LNCAP (cell line): ENCODE results near the gene HMMR.

Experiments used
- TF ChIP-seq, protein P1 (sequence below): fragments of 450-650 bp; IDR thresholded peaks from 2 replicates; pipeline ENCODE4 v1.5.1; 2017; ENCODE audit warnings: mild to moderate bottlenecking

The HMMR gene

DNA sequence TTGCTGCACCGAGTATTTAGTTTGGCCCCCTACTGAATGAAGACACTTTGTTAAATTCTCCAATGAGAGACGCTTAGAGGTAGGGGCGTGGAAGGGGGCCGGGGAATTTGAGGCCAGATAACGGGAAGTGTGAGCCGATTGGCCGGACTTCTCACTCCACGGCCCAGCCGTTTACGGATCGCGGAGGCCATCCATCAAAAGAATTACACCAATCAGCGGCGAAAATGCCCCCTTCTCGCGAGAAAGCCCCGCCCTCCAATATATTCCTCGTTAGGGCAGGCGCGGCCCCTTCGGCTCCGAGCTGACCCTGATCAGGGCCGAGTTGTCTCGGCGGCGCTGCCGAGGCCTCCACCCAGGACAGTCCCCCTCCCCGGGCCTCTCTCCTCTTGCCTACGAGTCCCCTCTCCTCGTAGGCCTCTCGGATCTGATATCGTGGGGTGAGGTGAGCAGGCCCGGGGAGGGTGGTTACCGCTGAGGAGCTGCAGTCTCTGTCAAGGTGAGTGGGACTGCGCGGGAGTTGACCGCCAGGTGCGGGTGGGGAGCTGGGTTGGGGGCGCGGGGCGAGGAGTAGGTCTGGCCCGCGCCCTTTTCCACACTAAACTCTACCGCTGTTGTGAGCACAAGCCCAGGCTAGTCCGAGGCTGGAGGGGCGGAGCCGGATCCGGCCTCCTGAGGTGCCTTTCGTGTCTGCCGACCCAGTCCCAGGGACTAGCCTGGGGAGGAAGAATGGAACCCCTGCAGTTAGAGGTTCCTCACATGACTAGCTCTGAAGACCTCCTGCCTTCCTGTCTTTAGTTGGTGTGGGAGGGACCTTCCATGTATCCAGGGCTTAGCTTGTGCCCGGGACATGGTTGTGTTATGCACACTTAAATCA is 22.9 kb upstream of the HMMR start, which contains the start of gene CCNG1:
Gene CCNG1, plus strand, starts transcription at position 287 of the 874 bp plus-strand sequence. CDS start 1,662 bp downstream, outside the sequence.
- TF ChIP-seq, protein P1, sequence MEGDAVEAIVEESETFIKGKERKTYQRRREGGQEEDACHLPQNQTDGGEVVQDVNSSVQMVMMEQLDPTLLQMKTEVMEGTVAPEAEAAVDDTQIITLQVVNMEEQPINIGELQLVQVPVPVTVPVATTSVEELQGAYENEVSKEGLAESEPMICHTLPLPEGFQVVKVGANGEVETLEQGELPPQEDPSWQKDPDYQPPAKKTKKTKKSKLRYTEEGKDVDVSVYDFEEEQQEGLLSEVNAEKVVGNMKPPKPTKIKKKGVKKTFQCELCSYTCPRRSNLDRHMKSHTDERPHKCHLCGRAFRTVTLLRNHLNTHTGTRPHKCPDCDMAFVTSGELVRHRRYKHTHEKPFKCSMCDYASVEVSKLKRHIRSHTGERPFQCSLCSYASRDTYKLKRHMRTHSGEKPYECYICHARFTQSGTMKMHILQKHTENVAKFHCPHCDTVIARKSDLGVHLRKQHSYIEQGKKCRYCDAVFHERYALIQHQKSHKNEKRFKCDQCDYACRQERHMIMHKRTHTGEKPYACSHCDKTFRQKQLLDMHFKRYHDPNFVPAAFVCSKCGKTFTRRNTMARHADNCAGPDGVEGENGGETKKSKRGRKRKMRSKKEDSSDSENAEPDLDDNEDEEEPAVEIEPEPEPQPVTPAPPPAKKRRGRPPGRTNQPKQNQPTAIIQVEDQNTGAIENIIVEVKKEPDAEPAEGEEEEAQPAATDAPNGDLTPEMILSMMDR = no peak

DNA sequence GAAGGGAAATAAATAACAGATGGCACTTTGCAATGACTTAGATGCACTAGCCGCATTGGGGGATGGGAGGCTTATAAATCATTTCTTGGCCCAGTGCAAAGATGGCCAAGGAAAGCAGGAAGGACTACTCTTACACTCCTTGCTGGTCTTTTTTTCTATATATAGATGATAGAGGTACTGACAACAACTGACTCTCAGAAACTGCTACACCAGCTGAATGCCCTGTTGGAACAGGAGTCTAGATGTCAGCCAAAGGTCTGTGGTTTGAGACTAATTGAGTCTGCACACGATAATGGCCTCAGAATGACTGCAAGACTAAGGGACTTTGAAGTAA is 21.4 kb upstream of the HMMR start:
- TF ChIP-seq, protein P1 = no peak

DNA sequence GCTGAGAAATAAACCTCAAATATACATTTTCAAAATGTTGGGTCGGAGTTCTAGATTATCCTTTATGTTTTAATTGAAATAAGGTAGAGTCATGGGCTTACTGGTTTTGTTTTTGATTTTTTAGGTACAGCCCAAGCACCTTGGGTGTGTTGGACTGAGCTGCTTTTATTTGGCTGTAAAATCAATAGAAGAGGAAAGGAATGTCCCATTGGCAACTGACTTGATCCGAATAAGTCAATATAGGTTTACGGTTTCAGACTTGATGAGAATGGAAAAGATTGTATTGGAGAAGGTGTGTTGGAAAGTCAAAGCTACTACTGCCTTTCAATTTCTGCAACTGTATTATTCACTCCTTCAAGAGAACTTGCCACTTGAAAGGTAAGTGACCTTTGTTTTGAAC is 19.5 kb upstream of the HMMR start:
- TF ChIP-seq, protein P1 = no peak

DNA sequence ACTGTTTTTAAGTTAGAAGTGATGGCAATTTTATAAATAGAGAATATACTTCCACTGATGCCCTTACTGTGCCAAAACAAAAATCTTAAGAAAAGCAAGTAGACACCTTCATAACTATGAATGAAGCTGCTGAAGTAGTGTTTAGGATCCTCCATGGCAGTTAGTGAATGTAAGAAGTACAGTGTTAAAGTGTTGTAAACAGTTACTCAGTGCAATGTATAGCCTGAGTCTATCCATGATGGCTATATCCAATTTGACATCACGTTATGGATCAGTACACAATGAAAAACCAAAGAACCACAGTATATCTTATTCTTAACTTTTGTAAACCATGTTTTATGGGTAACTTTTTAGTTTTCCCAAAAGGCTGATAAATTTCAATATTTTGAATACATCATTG is 15.9 kb upstream of the HMMR start:
- TF ChIP-seq, protein P1 = no peak

DNA sequence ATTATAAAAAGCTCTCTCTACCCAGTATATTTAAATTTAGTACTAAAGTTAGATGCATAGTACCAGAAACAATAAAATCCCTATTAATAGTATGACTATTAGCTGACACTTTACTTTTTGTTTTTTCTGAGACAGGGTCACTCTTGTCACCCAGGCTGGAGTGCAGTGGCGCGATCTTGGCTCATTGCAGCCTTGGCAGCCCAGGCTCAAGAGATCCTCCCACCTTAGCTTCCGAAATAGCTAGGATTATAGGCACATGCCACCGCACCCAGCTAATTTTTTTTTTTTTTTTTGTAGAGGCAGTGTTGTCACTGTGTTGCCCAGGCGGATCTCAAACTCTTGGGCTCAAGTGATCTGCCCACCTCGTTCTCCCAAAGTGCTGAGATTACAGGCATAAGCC is 15.1 kb upstream of the HMMR start:
- TF ChIP-seq, protein P1 = no peak

DNA sequence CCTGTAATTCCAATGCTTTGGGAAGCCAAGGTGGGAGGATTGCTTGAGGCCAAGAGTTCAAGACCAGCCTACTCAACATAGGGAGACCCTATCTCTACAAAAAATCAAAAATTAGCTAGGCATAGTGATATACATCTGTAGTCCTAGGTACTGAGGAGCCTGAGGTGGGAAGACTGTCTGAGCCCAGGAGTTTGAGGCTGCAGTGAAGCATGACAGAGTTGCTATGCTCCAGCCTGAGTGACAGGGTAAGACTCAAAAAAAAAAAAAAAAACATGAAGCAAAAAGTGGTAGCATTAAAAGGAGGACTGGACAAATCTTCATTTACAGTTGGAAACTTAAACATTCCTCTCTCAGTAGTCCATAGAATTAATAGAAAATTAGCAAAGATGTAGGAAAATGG is 13.2 kb upstream of the HMMR start:
- TF ChIP-seq, protein P1 = no peak

DNA sequence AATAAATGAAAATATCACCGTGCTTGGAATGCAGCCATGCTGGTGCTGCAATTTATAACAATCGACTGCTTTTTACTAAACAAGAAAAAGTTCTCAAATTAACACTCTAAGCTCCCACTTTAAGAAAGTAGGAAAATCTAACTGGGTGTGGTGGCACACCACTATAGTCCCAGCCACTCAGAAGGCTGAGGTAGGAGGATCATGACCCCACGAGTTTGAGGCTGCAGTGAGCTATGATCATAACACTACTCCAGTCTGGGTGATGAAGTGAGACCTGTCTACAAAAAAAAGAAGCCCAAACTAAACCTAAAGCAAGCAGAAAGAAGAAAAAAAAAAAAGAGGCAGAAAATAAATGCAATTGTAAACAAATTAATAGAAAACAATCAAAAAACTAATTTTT is 12.6 kb upstream of the HMMR start:
- TF ChIP-seq, protein P1 = no peak
